Measurements from ENCODE around the gene AIG1. TPM values are rescaled to one million over a fixed set of nuclear protein-coding genes. Genes with fewer than 3 reads are reported as not detected.

Gene AIG1, protein sequence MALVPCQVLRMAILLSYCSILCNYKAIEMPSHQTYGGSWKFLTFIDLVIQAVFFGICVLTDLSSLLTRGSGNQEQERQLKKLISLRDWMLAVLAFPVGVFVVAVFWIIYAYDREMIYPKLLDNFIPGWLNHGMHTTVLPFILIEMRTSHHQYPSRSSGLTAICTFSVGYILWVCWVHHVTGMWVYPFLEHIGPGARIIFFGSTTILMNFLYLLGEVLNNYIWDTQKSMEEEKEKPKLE
- total RNA-seq: 16.6 and 22.9 TPM in 2 replicates

DNA sequence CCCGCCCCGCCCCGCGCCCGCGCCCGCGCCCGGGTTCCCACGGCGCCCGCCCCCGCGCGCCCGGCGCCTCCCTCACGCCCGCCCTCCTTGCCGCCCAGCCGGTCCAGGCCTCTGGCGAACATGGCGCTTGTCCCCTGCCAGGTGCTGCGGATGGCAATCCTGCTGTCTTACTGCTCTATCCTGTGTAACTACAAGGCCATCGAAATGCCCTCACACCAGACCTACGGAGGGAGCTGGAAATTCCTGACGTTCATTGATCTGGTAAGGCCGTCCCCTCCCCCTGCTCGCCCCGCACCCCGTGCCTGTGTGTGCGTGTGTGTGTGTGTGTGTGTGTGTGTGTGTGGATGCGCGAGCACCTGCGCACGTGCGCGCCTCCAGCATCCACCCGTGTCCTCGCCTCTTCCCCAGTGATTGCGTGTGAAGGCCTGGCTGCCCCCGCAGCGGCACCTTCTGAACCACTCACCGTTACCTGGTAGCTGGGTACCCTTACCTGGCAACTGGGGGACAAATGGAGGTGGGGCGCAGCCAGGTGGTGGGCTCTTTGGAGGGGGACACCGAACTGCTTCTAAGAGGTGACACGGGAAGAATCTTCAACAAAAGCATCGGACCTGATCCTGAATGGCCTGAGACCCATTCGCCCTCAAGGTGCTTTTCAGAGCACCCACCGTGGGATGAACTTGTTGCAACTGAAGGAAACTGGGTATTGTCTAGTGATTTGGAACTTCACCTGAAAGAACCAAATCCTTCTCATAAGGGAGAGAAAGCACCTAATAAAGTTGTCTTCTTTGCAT lies at the start of gene AIG1:
AIG1 (plus strand) TSS at position 84 of the 791 bp plus-strand sequence; CDS start at position 121, 37 bp downstream.

Other genes starting within 250 kb of the AIG1 start
- gene HIVEP2, start 115.7 kb upstream of the AIG1 start, total RNA-seq: 2.6 and 3.5 TPM in 2 replicates